Epithelial cell of proximal tubule (primary cell): ENCODE results near the gene UGT1A5. TPM values are rescaled to one million over a fixed set of nuclear protein-coding genes. Genes with fewer than 3 reads are reported as not detected.

Source experiments
- DNase-seq: peaks from one replicate; pipeline ENCODE4 v3.0.0-alpha.2; 2011; ENCODE audit warnings: low read depth
- H3K4me3 ChIP-seq: 2 replicates; pipeline ENCODE4 v1.5.1; 2011; ENCODE audit warnings: low read depth, mild to moderate bottlenecking, low read length
- CTCF ChIP-seq: conservative IDR thresholded peaks from 2 replicates; pipeline ENCODE4 v1.5.1; 2012; ENCODE audit warnings: low read depth, mild to moderate bottlenecking, low read length
- total RNA-seq: library from RNA; depleted of rRNA; stranded (reverse); fragments of >200 nt; gene quantifications from 2 replicates; pipeline ENCODE4 v1.2.3, GENCODE V29; 2015

UGT1A5 gene
- total RNA-seq, 1 donor from 2014 or later: not detected

- no peak for DNase-seq
- TF ChIP-seq CTCF: no peak
- no peak overlapping the region for H3K4me3 ChIP-seq
Observed at GRCh38 chr2:233684640-233685039, 28.1 kb upstream of the UGT1A5 start.

- no peak for TF ChIP-seq CTCF
- no peak overlapping the region for H3K4me3 ChIP-seq
- no peak for DNase-seq
Observed at GRCh38 chr2:233686928-233687327, 25.8 kb upstream of the UGT1A5 start.

GRCh38 chr2:233688341-233688740 lies 24.4 kb upstream of the UGT1A5 start:
- no peak for TF ChIP-seq CTCF

GRCh38 chr2:233689031-233689430 lies 23.7 kb upstream of the UGT1A5 start:
- H3K4me3 ChIP-seq: no peak overlapping the region
- DNase-seq: no peak
- TF ChIP-seq CTCF: no peak

More at GRCh38 chr2:233688341-233688740, 24.4 kb upstream of the UGT1A5 start:
- no peak for DNase-seq
- no peak overlapping the region for H3K4me3 ChIP-seq

GRCh38 chr2:233689501-233689900 lies 23.2 kb upstream of the UGT1A5 start:
- no peak overlapping the region for H3K4me3 ChIP-seq
- no peak for DNase-seq
- no peak for TF ChIP-seq CTCF

GRCh38 chr2:233690444-233690843 lies 22.3 kb upstream of the UGT1A5 start:
- no peak for DNase-seq
- TF ChIP-seq CTCF: no peak
- H3K4me3 ChIP-seq: no peak overlapping the region
